Testis (tissue), 3 donors: ENCODE results near the gene ARHGAP20. TPM values are rescaled to one million over a fixed set of nuclear protein-coding genes. Genes with fewer than 3 reads are reported as not detected.

Experiments
- DNase-seq: peaks from one replicate; pipeline ENCODE4 v3.0.0-alpha.2; 2019
- H3K27ac ChIP-seq, 2 donors: fragments of 200-600 bp; sonication (generic); one replicate each; pipeline ENCODE4 v1.5.1; 2019
- H3K27me3 ChIP-seq: fragments of 200-600 bp; sonication (generic); one replicate; pipeline ENCODE4 v1.5.1; 2019
- H3K36me3 ChIP-seq: fragments of 200-600 bp; sonication (generic); one replicate; pipeline ENCODE4 v1.5.1; 2017; ENCODE audit warnings: low read depth; ENCODE audit errors: missing control alignments
- H3K4me1 ChIP-seq: fragments of 200-600 bp; sonication (generic); one replicate; pipeline ENCODE4 v1.5.1; 2019
- H3K4me3 ChIP-seq, 2 donors: fragments of 200-600 bp; sonication (generic); one replicate each; pipeline ENCODE4 v1.5.1; 2017 to 2019
- H3K9me3 ChIP-seq: fragments of 200-600 bp; sonication (generic); one replicate; pipeline ENCODE4 v1.5.1; 2017
- POLR2A ChIP-seq: fragments of 450-650 bp; IDR thresholded peaks from one replicate; pipeline ENCODE4 v1.6.1; 2017; ENCODE audit warnings: antibody characterized with exemption, mild to moderate bottlenecking, moderate library complexity
- WGBS, 2 donors: methylation state at CpG; one replicate each; pipeline ENCODE4 v1.1.5; 2018; 5-methylcytosine and 5-hydroxymethylcytosine counted together
- intact Hi-C: fragments of 100-400 bp; cut with DNase I; formaldehyde crosslinking; loops from one replicate; pipeline ENCODE4 v1.15.1; 2023; ENCODE audit warnings: low total_unique reads
- polyA plus RNA-seq: library from polyadenylated mRNA; stranded (reverse); fragments of 350-450 nt; fragmentation: Illumina TruSeq; extraction: RNeasy Lipid Tissue Mini Kit (QIAGEN cat#74804); gene quantifications from one replicate; pipeline ENCODE4 v1.2.3, GENCODE V29; 2014; ENCODE audit warnings: low read depth, low replicate concordance; ENCODE audit not compliant: insufficient read depth
- total RNA-seq, 2 donors: library from RNA; depleted of rRNA; stranded (reverse); fragments of >200 nt; gene quantifications; one replicate each; pipeline ENCODE4 v1.2.3, GENCODE V29; 2016
- TF ChIP-seq, protein P1 (sequence below), 3 experiments: fragments of 450-650 bp in 2 of 3; fragments of 200-600 bp in 1 of 3; sonication (generic) in 1 of 3; IDR thresholded peaks; one replicate each; pipeline ENCODE4 v1.5.1; 2016 to 2019; ENCODE audit warnings: antibody characterized with exemption in 3 of 3, mild to moderate bottlenecking in 2 of 3, moderate library complexity in 1 of 3

The ARHGAP20 gene
- total and polyA plus RNA-seq, 3 donors from 2014 or later, result 18.6 to 40.1 (median 37.2) TPM

DNA sequence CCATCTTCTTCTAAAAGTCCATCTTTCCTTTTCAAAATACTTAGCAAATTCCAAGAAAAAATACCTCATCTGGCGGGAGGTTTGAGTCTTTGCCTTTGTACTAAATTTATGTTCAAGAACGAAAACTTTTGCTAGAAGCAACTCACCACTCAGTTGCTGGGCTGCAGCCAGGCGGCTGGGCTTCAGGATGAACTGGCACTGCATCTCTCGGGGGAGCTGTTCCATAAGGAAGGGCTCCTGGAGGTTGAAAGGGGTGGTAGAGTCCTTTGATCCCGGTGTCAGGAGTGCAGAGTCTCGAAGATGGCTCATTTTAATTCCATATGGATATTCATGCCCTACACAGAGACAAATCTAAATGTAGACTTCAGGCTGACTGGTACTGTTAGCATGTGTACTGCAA, 105.8 kb downstream of the ARHGAP20 start:
- no peaks in the 10 kb centered on the region for H3K36me3 ChIP-seq
- TF ChIP-seq, protein P1, sequence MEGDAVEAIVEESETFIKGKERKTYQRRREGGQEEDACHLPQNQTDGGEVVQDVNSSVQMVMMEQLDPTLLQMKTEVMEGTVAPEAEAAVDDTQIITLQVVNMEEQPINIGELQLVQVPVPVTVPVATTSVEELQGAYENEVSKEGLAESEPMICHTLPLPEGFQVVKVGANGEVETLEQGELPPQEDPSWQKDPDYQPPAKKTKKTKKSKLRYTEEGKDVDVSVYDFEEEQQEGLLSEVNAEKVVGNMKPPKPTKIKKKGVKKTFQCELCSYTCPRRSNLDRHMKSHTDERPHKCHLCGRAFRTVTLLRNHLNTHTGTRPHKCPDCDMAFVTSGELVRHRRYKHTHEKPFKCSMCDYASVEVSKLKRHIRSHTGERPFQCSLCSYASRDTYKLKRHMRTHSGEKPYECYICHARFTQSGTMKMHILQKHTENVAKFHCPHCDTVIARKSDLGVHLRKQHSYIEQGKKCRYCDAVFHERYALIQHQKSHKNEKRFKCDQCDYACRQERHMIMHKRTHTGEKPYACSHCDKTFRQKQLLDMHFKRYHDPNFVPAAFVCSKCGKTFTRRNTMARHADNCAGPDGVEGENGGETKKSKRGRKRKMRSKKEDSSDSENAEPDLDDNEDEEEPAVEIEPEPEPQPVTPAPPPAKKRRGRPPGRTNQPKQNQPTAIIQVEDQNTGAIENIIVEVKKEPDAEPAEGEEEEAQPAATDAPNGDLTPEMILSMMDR (IDR thresholded peaks at IDR 0.05), result no peak
- TF ChIP-seq POLR2A, result no peak
- WGBS, 2 donors, result 69 to 76% methylated on average over 6 of the region's 6 CpGs

DNA sequence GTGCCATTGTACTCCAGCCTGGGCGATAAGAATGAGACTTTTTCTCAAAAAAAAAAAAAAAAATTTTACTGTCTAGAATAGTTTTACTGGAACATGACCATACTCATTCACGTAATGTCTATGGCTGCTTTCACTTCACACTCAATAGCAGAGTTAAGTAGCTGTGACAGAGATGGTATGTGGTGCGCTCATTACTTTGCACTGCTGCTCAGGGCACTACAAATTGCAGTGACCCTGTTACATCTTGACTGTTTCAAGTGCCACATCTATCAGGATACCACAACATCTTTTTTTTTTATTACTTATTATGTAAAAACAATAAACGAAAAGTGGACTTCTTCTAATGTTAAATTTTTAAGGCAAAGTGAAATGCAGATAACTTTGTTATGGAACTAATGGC, 110.3 kb downstream of the ARHGAP20 start:
- Histone ChIP-seq H3K4me3 (no peak overlapping the region), H3K4me1 (no peaks in the 10 kb centered on the region), H3K36me3 (no peaks in the 10 kb centered on the region), H3K27ac (no peak overlapping the region), H3K9me3 (no peaks in the 10 kb centered on the region), H3K27me3 (no peaks in the 10 kb centered on the region)
- DNase-seq, result no peak
- TF ChIP-seq, protein P1 (IDR thresholded peaks at IDR 0.05), result no peak
- 91 to 95% methylated on average over 4 of the region's 4 CpGs for WGBS, 2 donors
- intact Hi-C loops, result no loop called here

More for the DNA sequence above, 105.8 kb downstream of the ARHGAP20 start:
- no peaks in the 10 kb centered on the region for H3K4me1 ChIP-seq
- H3K27me3 ChIP-seq, result no peaks in the 10 kb centered on the region
- no peaks in the 10 kb centered on the region for H3K9me3 ChIP-seq
- intact Hi-C loops, result no loop called here
- peak; percentile 29 for DNase-seq
- no peak overlapping the region for H3K27ac ChIP-seq
- H3K4me3 ChIP-seq, result no peak overlapping the region

DNA sequence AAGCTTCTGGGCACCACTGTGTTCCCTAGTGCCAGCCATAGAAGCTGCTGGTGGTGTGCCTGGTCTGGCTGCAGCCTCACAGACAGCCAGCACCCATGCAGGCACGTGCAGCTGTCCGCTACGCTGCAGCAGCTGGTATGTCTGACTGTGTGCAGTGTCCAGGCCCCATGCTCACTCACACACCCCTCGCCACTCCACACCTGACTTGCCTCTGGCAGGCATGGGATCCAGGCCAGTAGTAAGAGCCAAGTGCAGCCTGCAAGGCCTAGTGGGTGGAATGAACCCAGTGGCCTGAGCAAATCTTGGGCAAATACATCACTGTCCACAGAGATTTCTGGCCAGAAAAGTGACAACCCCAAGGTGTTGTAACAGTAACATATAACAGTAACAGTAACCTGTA, 111.9 kb downstream of the ARHGAP20 start:
- no peak for TF ChIP-seq POLR2A
- TF ChIP-seq, protein P1 (IDR thresholded peaks at IDR 0.05), result no peak
- Histone ChIP-seq H3K27ac (no peak overlapping the region), H3K9me3 (no peaks in the 10 kb centered on the region), H3K4me1 (no peaks in the 10 kb centered on the region), H3K36me3 (no peaks in the 10 kb centered on the region), H3K4me3 (no peak overlapping the region), H3K27me3 (no peaks in the 10 kb centered on the region)
- intact Hi-C loops, result no loop called here
- no peak for DNase-seq
- WGBS, 2 donors, result 81 to 98% methylated on average over 4 of the region's 4 CpGs

DNA sequence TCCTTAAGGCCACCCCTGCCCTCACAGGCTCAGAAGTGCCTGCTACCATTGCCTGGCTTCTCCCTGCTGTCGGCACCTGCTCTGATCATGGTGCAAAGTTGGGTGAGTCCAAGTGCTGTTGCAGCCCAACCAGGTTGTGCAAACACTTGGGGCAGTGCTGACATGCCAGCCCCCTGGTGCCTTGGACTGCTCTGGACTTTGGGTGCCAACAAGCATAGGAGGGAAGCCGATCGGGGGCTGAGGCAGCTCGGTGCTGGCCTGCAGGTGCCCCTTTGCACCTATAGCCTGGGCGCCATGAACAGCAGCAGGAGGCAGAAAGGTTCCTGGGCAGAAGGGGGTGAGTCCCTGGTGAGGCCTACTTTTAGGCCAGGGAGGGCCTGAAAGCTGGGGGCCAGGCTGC, 113.0 kb downstream of the ARHGAP20 start:
- no peak for TF ChIP-seq POLR2A
- TF ChIP-seq, protein P1 (IDR thresholded peaks at IDR 0.05), result no peak
- Histone ChIP-seq H3K9me3 (no peaks in the 10 kb centered on the region), H3K36me3 (no peaks in the 10 kb centered on the region), H3K27me3 (no peaks in the 10 kb centered on the region), H3K27ac (no peak overlapping the region), H3K4me1 (no peaks in the 10 kb centered on the region), H3K4me3 (no peak overlapping the region)
- intact Hi-C loops, result no loop called here
- 81 to 100% methylated on average over 1 to 5 of the region's 5 CpGs for WGBS, 2 donors
- no peak for DNase-seq

DNA sequence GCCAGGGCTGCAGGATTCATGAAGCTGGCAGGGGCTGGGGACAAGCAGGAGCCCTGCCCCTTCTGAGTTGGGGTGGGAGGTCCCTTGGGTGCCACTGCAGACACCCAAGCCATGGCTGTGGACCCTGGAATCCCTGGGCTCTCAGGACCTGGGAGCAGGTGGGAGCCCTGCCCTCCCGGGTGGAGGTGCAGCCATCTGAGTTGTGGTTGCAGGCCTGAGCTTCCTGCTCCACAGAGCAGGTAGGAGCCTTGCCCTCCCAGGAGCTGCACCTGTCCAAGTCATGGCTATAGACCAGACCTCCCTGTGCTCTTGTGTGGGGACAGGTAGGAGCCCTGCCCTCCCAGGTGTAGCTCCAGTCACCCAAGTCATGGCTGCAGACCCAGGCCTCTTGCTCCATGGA, 113.5 kb downstream of the ARHGAP20 start:
- Histone ChIP-seq H3K4me1 (no peaks in the 10 kb centered on the region), H3K4me3 (no peak overlapping the region), H3K36me3 (no peaks in the 10 kb centered on the region), H3K27me3 (no peaks in the 10 kb centered on the region), H3K27ac (no peak overlapping the region), H3K9me3 (no peaks in the 10 kb centered on the region)
- no peak for DNase-seq
- TF ChIP-seq POLR2A, result no peak
- TF ChIP-seq, protein P1 (IDR thresholded peaks at IDR 0.05), result no peak
- intact Hi-C loops, result no loop called here
- WGBS, 2 donors, result 91 to 100% methylated on average over 1 of the region's 1 CpG
